ENCODE data around the gene ESRRA. TPM values are rescaled to one million over a fixed set of nuclear protein-coding genes. Genes with fewer than 3 reads are reported as not detected.

The ESRRA gene
- total and polyA plus RNA-seq, 2 of the 8 experiments (the other 6 are each of a cell fraction or from before 2014, with no cell fraction given): 18.2 to 37.0 TPM

- no peak overlapping the region for H2BK15ac ChIP-seq (ENCODE audit: low read length)
- FAIRE-seq (no peak), DNase-seq (ENCODE audit: low read depth in 1 of 2, low spot score in 2 of 2) (no peak)
- H3K79me2 ChIP-seq (ENCODE audit: control insufficient read depth in 1 of 2, insufficient read depth in 2 of 2, low read length in 2 of 2): no peaks in the 10 kb centered on the region
- H2BK5ac ChIP-seq (ENCODE audit: low read depth, low read length): no peak overlapping the region
- no peak overlapping the region for H3K9ac ChIP-seq (replicated peaks in 1 of 4; ENCODE audit: extremely low read depth in 1 of 4, low read depth in 3 of 4, low read length in 3 of 4)
- no peak overlapping the region for H2AK5ac ChIP-seq (ENCODE audit: low read depth, low read length)
- H3K27ac ChIP-seq (ENCODE audit: low read depth, low read length): no peak overlapping the region
- H3K4me3 ChIP-seq (ENCODE audit: extremely low read depth in 1 of 4, insufficient read depth in 2 of 4, low read depth in 3 of 4, low read length in 4 of 4): no peak overlapping the region
- peaks cover 0 to 11% (median 4%) of the 10 kb centered on the region in 4 experiments; a peak in 5 of 7 replicates for H3K4me1 ChIP-seq (replicated peaks in 1 of 4; ENCODE audit: control insufficient read depth in 3 of 4, insufficient read depth in 4 of 4, low read length in 3 of 4)
- H3K23me2 ChIP-seq (ENCODE audit: low read depth, low read length): peaks cover 2% of the 10 kb centered on the region
- H3K23ac ChIP-seq (ENCODE audit: insufficient read length): no peak overlapping the region
- H3K56ac ChIP-seq (replicated peaks; ENCODE audit: insufficient read length, low read depth, low read length): no peak overlapping the region
- H3K36me3 ChIP-seq (ENCODE audit: control insufficient read depth in 2 of 4, insufficient read depth in 4 of 4, low read length in 3 of 4): peaks cover 10 to 56% (median 23%) of the 10 kb centered on the region in 4 experiments
- H3K4ac ChIP-seq (replicated peaks; ENCODE audit: insufficient read length, low read depth, low read length): no peak overlapping the region
- no peak overlapping the region for H2AFZ ChIP-seq (ENCODE audit: low read length)
- H3K79me1 ChIP-seq (ENCODE audit: low read depth, low read length): no peaks in the 10 kb centered on the region
- H4K5ac ChIP-seq (ENCODE audit: insufficient read length, low read depth, low read length): no peak overlapping the region
- no peak overlapping the region for H3K14ac ChIP-seq (ENCODE audit: insufficient read length)
- no peak overlapping the region for H4K8ac ChIP-seq (ENCODE audit: extremely low read depth, insufficient read depth, low read length)
- CTCF ChIA-PET (ENCODE audit: partially characterized antibody): interaction anchor here (0.6 to 8.5 kb wide), 11 partner anchors 9 to 841 kb away, joined by 3 to 102 read pairs (median 4); partner anchors contain the start of genes BAD, CATSPERZ, PLCB3 and PPP1R14B
- H2BK120ac ChIP-seq (replicated peaks; ENCODE audit: low read depth, low read length): no peak overlapping the region
- no peaks in the 10 kb centered on the region for H3K27me3 ChIP-seq (replicated peaks in 1 of 4; ENCODE audit: control insufficient read depth in 3 of 4, extremely low read depth in 1 of 4, insufficient read depth in 3 of 4, low read length in 3 of 4)
- no peak overlapping the region for H2BK20ac ChIP-seq (ENCODE audit: low read length)
- H3K9me3 ChIP-seq (ENCODE audit: insufficient read depth in 2 of 2, low read depth in 1 of 2, low read length in 1 of 2): no peaks in the 10 kb centered on the region
- no peak overlapping the region for H2BK12ac ChIP-seq (ENCODE audit: low read depth, low read length)
- no peak overlapping the region for H4K91ac ChIP-seq (replicated peaks; ENCODE audit: insufficient read length, low read length)
- no peak overlapping the region for H3K4me2 ChIP-seq (ENCODE audit: insufficient read depth in 1 of 2, low read depth in 2 of 2, low read length in 2 of 2)
- peaks cover 4 to 13% of the 10 kb centered on the region in 2 experiments for H4K20me1 ChIP-seq (replicated peaks in 1 of 2; ENCODE audit: control insufficient read depth in 1 of 2, insufficient read depth in 2 of 2, low read length in 2 of 2)
- POLR2A ChIA-PET (ENCODE audit: partially characterized antibody): interaction anchor here (0.6 to 11.9 kb wide), 7 partner anchors 9 to 95 kb away, joined by 3 to 352 read pairs (median 4); partner anchors contain the start of genes FKBP2, PLCB3 and PPP1R14B
- WGBS, 2 experiments (ENCODE audit: extremely low coverage in 1 of 2, insufficient coverage in 1 of 2, insufficient read length in 1 of 2, insufficient replicate concordance in 2 of 2, low coverage in 1 of 2, low lambda C conversion rate in 2 of 2, missing lambda C conversion rate in 1 of 2): 92% methylated on average over 30 of the region's 35 CpGs; no CpG with 5 or more reads in 1 of the 2 experiments
- H3K18ac ChIP-seq (ENCODE audit: extremely low read depth, low read length): no peak overlapping the region
- TF ChIP-seq BACH1 (IDR thresholded peaks at IDR 0.05; ENCODE audit: low read length): no peak
- no peak for TF ChIP-seq ZNF274 (IDR thresholded peaks at IDR 0.05; ENCODE audit: borderline replicate concordance, extremely low read depth, low read length)
- TF ChIP-seq SUZ12 (IDR thresholded peaks at IDR 0.05; ENCODE audit: low read length): no peak
- no peak for TF ChIP-seq SP4 (IDR thresholded peaks at IDR 0.05; ENCODE audit: low read length)
- no peak for TF ChIP-seq NRF1 (IDR thresholded peaks at IDR 0.05; ENCODE audit: low read depth, low read length)
- TF ChIP-seq ATF3 (IDR thresholded peaks at IDR 0.05; ENCODE audit: insufficient read depth, low read depth, low read length): no peak
- no peak for TF ChIP-seq RBBP5 (IDR thresholded peaks at IDR 0.05; ENCODE audit: borderline replicate concordance, low read depth, low read length)
- no peak for TF ChIP-seq JUN (IDR thresholded peaks at IDR 0.05; ENCODE audit: low read depth, low read length)
- no peak for TF ChIP-seq CEBPB (IDR thresholded peaks at IDR 0.05; ENCODE audit: low read depth, low read length)
- no peak for TF ChIP-seq SIX5 (IDR thresholded peaks at IDR 0.05; ENCODE audit: low read depth, low read length)
- no peak for TF ChIP-seq JUND (IDR thresholded peaks at IDR 0.05; ENCODE audit: low read length)
- no peak for TF ChIP-seq KDM4A (IDR thresholded peaks at IDR 0.05; ENCODE audit: low read depth, low read length, severe bottlenecking)
Measured at GRCh38 chr11:64265176-64266160, 39.9 kb upstream of the ESRRA start.
